Hepatic stellate cell (primary cell): Measurements from ENCODE around the gene C12orf42.
"Not testable (repeated sequence)": the region's sequence is repeated elsewhere in the genome, so short reads cannot be mapped to it uniquely, and the experiment has no call there.

ENCODE experiments used
- DNase-seq: peaks from one replicate; pipeline ENCODE4 v3.0.0; 2011; ENCODE audit warnings: low spot score

Gene C12orf42

GRCh38 chr12:103424849-103425586 lies 70.8 kb downstream of the C12orf42 start:
- not testable (repeated sequence) for DNase-seq

GRCh38 chr12:103423516-103423910 lies 72.3 kb downstream of the C12orf42 start:
- no peak for DNase-seq

GRCh38 chr12:103422746-103423515 lies 72.8 kb downstream of the C12orf42 start:
- no peak for DNase-seq

DNA sequence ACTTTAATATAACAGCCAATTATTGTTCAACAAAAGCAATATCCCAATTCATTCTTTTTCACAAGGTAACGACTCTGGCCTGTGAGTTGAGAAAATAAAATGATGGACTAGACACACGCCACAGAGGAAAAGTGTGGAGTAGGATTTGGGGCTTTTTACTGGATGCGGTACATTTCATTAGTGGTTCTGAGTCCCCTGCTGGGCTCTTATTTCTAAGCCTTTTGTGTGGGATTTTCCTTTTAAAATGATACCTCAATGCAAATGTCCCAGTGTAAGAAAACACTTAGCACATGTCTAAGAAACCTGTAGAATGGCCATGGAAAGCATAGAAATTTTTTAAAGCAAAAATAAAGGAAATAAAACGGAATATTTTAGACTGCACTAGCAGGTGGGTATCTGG lies 73.4 kb downstream of the C12orf42 start:
- DNase-seq: no peak

DNA sequence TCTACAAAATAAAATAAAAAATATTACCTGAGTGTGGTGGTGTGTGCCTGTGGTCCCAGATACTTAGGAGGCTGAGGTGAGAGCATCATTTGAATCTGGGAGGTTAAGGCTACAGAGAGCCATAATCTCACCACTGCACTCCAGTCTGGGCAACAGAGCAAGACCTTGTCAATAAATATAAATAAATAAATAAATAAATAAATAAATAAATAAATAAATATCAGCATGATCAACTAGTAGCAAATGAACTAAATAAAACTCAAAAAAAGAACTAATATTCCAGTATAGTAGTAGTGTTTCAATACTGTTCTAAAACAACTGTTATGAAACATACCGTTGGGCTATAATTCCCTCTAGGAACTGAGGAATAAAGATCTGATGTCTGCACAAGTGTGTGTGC lies 74.4 kb downstream of the C12orf42 start:
- DNase-seq: no peak

- no peak for DNase-seq
Measured at GRCh38 chr12:103415681-103416080, 80.1 kb downstream of the C12orf42 start.

GRCh38 chr12:103401421-103401820 lies 94.3 kb downstream of the C12orf42 start:
- DNase-seq: no peak

DNA sequence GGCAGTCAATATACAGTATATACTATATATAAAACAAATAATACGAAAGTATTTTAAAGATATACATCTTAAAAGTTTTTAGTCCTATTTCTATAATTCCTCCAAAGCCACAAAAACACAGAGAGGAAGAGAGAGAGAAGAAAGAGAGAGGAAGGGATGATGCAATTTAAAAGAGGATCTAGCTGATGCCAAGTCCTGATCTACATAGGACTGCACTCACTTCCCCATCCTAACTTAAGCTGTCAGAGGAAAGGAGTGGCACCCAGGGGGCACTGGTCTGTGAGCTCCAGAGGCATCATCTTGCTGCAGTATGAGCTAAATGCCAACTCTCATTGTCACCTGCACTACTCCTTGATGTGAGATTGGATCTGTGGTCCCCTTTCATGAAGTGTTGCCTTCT lies 95.8 kb downstream of the C12orf42 start:
- no peak for DNase-seq

DNA sequence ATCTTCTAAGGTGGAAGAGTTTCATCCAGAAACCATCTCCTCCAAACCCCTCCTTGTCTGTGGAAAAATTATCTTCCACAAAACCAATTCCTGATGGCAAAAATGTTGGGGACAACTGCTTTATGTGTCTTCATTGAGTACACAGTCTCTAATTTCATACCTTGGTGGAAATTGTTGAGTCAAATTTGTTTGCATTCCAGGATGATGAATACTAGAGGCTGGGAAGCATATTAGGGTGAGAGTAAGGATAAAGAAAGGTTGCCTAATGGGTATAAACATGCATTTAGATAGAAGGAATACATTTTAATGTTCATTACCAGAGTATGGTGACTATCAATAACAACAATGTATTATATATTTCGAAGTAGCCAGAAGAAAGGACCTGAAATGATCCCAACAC lies 98.2 kb downstream of the C12orf42 start:
- DNase-seq: no peak

- no peak for DNase-seq
Measured at GRCh38 chr12:103392722-103393121, 103.0 kb downstream of the C12orf42 start.

- no peak for DNase-seq
Measured at GRCh38 chr12:103391103-103391502, 104.7 kb downstream of the C12orf42 start.

- DNase-seq: no peak
Measured at GRCh38 chr12:103387385-103387784, 108.4 kb downstream of the C12orf42 start.

DNA sequence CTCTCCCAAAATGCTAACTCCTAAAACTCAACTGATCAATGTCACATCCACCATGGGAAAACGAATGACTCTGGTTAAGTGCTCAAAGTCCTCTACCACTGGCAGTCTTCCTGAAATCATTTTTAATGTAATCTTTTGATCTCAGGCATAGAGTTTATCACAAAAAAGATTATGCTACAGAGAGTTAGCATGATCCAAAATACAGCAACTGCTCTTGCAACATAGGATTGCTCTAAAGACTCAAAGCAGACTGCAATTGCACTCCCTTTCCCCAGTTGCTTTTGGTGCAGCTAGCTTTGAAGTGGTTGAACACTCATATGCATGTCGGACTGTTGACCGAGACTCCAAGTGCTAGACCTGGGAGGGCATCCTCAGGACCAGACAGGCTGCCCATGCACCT lies 109.3 kb downstream of the C12orf42 start:
- DNase-seq: no peak

- DNase-seq: no peak
Measured at GRCh38 chr12:103382736-103383346, 112.9 kb downstream of the C12orf42 start.

DNA sequence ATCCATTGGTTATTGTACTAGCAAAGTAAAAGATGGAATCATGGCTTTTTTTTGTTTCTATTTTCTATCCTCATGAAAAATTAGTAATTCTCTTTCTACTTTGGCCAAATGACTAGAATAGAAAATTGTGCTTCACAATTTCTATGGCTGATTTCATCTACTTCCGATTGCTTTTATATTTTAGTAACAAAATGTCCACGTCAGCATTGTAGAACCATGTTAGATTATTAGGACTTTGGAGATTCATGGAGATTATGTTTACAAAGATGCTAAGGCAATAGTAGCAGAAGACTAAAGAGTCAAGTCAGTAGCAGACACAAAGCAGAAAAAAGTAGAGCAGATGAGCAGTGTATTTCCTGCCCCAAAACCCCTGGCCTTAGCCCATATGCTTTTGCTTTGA lies 113.6 kb downstream of the C12orf42 start:
- DNase-seq: no peak

- no peak for DNase-seq
Measured at GRCh38 chr12:103379670-103380069, 116.1 kb downstream of the C12orf42 start.

GRCh38 chr12:103373088-103373523 lies 122.7 kb downstream of the C12orf42 start:
- no peak for DNase-seq

- no peak for DNase-seq
Measured at GRCh38 chr12:103369929-103370328, 125.8 kb downstream of the C12orf42 start.

DNA sequence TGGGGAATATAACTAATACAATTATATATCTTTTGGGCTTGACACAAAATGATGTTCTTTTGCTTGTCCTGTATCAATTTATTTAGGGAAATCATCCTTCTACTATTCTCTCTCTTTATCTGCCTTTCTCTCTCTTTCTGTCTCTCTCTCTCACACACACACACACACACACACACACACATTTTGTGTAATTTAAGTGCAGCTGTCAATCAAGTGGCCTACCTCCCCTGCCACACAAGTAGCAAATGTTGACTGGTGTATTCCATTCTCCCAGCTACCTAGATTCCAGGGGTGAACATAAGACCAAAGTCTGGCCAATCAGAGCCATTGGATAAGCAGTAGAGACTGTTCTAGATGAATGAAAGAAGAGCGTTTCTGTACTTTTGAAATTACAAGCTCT lies 127.6 kb downstream of the C12orf42 start:
- no peak for DNase-seq

GRCh38 chr12:103354403-103354802 lies 141.4 kb downstream of the C12orf42 start:
- DNase-seq: no peak

DNA sequence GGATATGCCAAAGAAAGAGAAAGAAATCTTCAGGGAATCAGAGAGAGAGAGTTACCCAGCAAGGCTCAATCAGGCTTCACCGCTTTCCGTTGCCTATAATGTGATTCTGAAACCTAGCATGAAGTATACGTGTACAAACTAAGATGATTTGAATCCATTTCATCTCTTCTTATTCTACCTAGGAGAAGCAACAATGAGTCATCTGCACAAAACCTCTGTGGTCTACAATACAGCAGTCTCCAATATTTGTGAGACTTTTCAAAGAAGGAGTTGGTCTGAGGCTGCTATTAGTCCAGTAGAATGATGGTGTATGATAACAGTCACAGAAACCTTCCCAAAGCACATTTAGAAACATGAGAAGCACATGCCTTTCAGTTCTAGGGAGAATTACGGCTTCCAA lies 141.9 kb downstream of the C12orf42 start:
- no peak for DNase-seq

DNA sequence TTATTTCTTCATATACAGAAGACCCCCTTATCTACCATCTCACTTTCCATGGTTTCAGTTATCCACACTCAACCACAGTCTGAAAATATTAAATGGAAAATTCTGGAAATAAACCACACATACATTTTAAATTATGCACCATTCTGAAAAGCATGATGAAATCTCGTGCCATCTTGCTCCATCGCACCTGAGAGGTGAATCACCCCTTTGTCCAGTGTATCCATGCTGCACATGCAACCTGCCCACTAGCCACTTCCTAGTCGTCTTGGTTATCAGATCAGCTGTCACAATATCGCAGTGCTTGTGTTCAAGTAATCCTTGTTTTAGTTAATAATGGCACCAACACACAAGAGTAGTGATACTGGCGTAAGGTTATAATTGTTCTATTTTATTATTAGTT lies 145.7 kb downstream of the C12orf42 start:
- DNase-seq: no peak

- DNase-seq: no peak
Measured at GRCh38 chr12:103348935-103349334, 146.8 kb downstream of the C12orf42 start.
